Caco-2 (cell line): ENCODE data around the gene RPS6KA3. TPM values are rescaled to one million over a fixed set of nuclear protein-coding genes. Genes with fewer than 3 reads are reported as not detected.
"Not testable (repeated sequence)": the region's sequence is repeated elsewhere in the genome, so short reads cannot be mapped to it uniquely, and the experiment has no call there.

Experiments
- BruUV-seq: library from RNA; stranded (reverse); fragments of 400-500 nt; replicated peaks from 2 replicates; lab custom pipeline; 2021; lab: Mats Ljungman, UMichigan
- CTCF ChIA-PET: fragments of 300-600 bp; sonication (Branson Sonifier 250); formaldehyde crosslinking; loops from one replicate; lab custom pipeline; 2022; ENCODE audit warnings: antibody characterized with exemption; lab: Charles Lee
- POLR2A ChIA-PET: fragments of 300-600 bp; sonication (Branson Sonifier 250); formaldehyde crosslinking; loops from one replicate; lab custom pipeline; 2022; ENCODE audit warnings: antibody characterized with exemption; lab: Charles Lee
- DNase-seq, 2 experiments: peaks; one replicate each; pipeline versions ENCODE4 v3.0.0 to v3.0.0-alpha.2; 2020 to 2022
- H3K27me3 ChIP-seq: replicated peaks from 2 replicates; pipeline ENCODE4 v1.6.0; 2011; ENCODE audit warnings: low read length; ENCODE audit not compliant: control insufficient read depth, insufficient read depth
- H3K36me3 ChIP-seq: 2 replicates; pipeline ENCODE4 v1.5.1; 2011; ENCODE audit warnings: low read length; ENCODE audit not compliant: control insufficient read depth, insufficient read depth
- H3K4me1 ChIP-seq: fragments of 250-450 bp; sonication (Bioruptor Pico); 2 replicates; pipeline ENCODE4 v1.5.1; 2020; ENCODE audit warnings: mild to moderate bottlenecking
- H3K4me3 ChIP-seq: 2 replicates; pipeline ENCODE4 v1.5.1; 2011; ENCODE audit warnings: low read depth, mild to moderate bottlenecking, control low read depth, low read length
- H3K9me3 ChIP-seq: fragments of 250-450 bp; sonication (Bioruptor Pico); 2 replicates; pipeline ENCODE4 v1.5.1; 2020; ENCODE audit warnings: mild to moderate bottlenecking, moderate library complexity
- H3K27ac Mint-ChIP-seq: one replicate; pipeline ENCODE4 v1.8.0; 2022; ENCODE audit warnings: mixed read lengths; ENCODE audit not compliant: unreplicated experiment
- H3K27me3 Mint-ChIP-seq: one replicate; pipeline ENCODE4 v1.8.0; 2022; ENCODE audit warnings: mixed read lengths; ENCODE audit not compliant: insufficient read depth, unreplicated experiment
- H3K36me3 Mint-ChIP-seq: one replicate; pipeline ENCODE4 v1.8.0; 2022; ENCODE audit warnings: mild to moderate bottlenecking, mixed read lengths; ENCODE audit not compliant: insufficient read depth, unreplicated experiment
- H3K4me1 Mint-ChIP-seq: one replicate; pipeline ENCODE4 v1.8.0; 2022; ENCODE audit warnings: low read depth, mixed read lengths; ENCODE audit not compliant: unreplicated experiment
- H3K4me3 Mint-ChIP-seq: one replicate; pipeline ENCODE4 v1.8.0; 2022; ENCODE audit warnings: mild to moderate bottlenecking, moderate library complexity, mixed read lengths; ENCODE audit not compliant: unreplicated experiment
- H3K9me3 Mint-ChIP-seq: one replicate; pipeline ENCODE4 v1.8.0; 2022; ENCODE audit warnings: mixed read lengths; ENCODE audit not compliant: unreplicated experiment
- intact Hi-C: fragments of 100-400 bp; cut with micrococcal nuclease; formaldehyde crosslinking; loops from one replicate; pipeline ENCODE4 v1.10.0; 2022; ENCODE audit not compliant: unreplicated experiment
- total RNA-seq: library from RNA; stranded (reverse); gene quantifications from 2 replicates; pipeline ENCODE4 v1.2.3, GENCODE V29; 2022
- TF ChIP-seq, protein P1 (sequence below), 2 experiments: fragments of 200-600 bp in 1 of 2; IDR thresholded peaks; 1 replicate in 1 of 2; 2 replicates in 1 of 2; pipeline versions ENCODE4 v1.5.1 to v1.8.0; 2011 to 2022; ENCODE audit warnings: antibody characterized with exemption in 1 of 2, control low read depth in 1 of 2, inconsistent platforms in 1 of 2, low read depth in 1 of 2, low read length in 1 of 2, mild to moderate bottlenecking in 1 of 2, moderate library complexity in 1 of 2; ENCODE audit not compliant: insufficient read depth in 1 of 2, severe bottlenecking in 1 of 2, unreplicated experiment in 1 of 2

RPS6KA3 gene
- total RNA-seq, 1 experiment from 2014 or later = 104 TPM

DNA sequence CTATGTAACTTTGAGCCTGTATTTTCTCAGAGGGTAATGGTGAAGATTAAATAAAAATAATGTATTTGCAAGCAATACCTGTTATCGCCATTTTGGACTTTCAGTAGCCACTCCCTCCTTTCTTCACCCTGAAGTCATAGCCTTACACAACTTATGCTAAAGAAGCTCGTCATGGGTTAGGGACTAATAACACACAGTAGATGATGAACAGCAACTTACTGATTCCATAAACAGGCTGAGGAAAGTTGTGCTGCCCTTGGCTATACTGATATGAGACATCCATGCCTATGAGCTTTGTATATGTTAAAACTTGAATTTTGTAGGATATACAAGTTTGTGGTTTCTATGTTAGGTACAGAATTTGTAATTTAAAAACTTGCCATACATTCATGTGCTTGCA is 93.4 kb downstream of the RPS6KA3 start:
- Mint-ChIP-seq H3K27ac (no peak overlapping the region), H3K9me3 (no peaks in the 10 kb centered on the region), H3K36me3 (peaks cover 46% of the 10 kb centered on the region), H3K4me3 (no peak overlapping the region), H3K27me3 (no peaks in the 10 kb centered on the region), H3K4me1 (no peaks in the 10 kb centered on the region)
- no peak for DNase-seq
- intact Hi-C loops = no loop called here
- Histone ChIP-seq H3K4me3 (no peak overlapping the region), H3K9me3 (no peaks in the 10 kb centered on the region), H3K36me3 (peaks cover 1% of the 10 kb centered on the region; the same call in 1 of the 2 replicates), H3K27me3 (no peaks in the 10 kb centered on the region), H3K4me1 (no peaks in the 10 kb centered on the region)
- BruUV-seq = no TSS peak
- ChIA-PET CTCF (no interaction called here), POLR2A (no interaction called here)
- TF ChIP-seq, protein P1, sequence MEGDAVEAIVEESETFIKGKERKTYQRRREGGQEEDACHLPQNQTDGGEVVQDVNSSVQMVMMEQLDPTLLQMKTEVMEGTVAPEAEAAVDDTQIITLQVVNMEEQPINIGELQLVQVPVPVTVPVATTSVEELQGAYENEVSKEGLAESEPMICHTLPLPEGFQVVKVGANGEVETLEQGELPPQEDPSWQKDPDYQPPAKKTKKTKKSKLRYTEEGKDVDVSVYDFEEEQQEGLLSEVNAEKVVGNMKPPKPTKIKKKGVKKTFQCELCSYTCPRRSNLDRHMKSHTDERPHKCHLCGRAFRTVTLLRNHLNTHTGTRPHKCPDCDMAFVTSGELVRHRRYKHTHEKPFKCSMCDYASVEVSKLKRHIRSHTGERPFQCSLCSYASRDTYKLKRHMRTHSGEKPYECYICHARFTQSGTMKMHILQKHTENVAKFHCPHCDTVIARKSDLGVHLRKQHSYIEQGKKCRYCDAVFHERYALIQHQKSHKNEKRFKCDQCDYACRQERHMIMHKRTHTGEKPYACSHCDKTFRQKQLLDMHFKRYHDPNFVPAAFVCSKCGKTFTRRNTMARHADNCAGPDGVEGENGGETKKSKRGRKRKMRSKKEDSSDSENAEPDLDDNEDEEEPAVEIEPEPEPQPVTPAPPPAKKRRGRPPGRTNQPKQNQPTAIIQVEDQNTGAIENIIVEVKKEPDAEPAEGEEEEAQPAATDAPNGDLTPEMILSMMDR (IDR thresholded peaks at IDR 0.05; ENCODE audit: insufficient read depth in 1 of 2, low read depth in 1 of 2, low read length in 1 of 2, severe bottlenecking in 1 of 2, unreplicated experiment in 1 of 2) = no peak

DNA sequence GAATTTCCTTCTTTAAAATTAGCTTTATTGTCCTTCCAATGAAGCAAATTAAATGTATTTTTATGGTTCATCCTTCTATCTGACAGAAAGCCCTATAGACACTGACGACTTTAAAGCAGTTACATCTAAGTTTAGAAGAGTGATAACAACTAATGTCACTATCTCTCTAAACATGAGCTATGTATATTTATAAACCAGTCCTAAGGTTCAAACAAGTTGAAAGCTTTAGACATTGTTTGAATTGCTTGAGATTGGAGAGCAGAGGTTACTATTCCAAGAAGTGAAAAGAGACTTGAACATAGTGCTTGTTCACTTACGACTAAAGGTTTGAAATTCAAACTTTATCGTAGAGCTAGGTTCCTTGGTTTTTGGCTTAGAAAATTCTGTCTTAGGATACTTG is 94.8 kb downstream of the RPS6KA3 start:
- no peaks in the 10 kb centered on the region for H3K9me3 Mint-ChIP-seq
- DNase-seq = no peak
- BruUV-seq = no TSS peak
- CTCF ChIA-PET = no interaction called here
- Histone ChIP-seq H3K27me3 (no peaks in the 10 kb centered on the region), H3K9me3 (no peaks in the 10 kb centered on the region), H3K4me3 (no peak overlapping the region), H3K4me1 (no peaks in the 10 kb centered on the region), H3K36me3 (peaks cover 1% of the 10 kb centered on the region; the same call in 1 of the 2 replicates)
- peaks cover 48% of the 10 kb centered on the region for H3K36me3 Mint-ChIP-seq
- TF ChIP-seq, protein P1 (IDR thresholded peaks at IDR 0.05; ENCODE audit: insufficient read depth in 1 of 2, low read depth in 1 of 2, low read length in 1 of 2, severe bottlenecking in 1 of 2, unreplicated experiment in 1 of 2) = no peak
- H3K27me3 Mint-ChIP-seq = no peaks in the 10 kb centered on the region
- intact Hi-C loops = no loop called here
- no peak overlapping the region for H3K27ac Mint-ChIP-seq
- POLR2A ChIA-PET = no interaction called here
- H3K4me3 Mint-ChIP-seq = no peak overlapping the region
- no peaks in the 10 kb centered on the region for H3K4me1 Mint-ChIP-seq

DNA sequence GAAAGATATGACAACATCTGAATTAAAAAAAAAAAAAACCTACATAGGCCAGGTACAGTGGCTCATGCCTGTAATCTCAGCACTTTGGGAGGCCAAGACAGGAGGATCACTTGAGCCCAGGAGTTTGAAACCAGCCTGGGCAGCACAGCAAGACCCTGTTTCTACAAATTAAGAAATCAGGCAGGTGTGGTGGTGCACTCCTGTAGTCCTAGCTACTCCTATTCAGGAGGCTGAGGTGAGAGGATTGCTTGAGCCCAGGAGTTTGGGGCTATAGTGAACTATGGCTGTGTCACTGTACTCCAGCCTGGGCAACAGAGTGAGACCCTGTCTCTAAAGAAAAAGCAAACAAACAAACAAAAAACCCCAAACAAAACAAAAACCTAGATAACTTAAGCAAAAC is 104.2 kb downstream of the RPS6KA3 start:
- CTCF ChIA-PET, BruUV-seq, H3K27ac Mint-ChIP-seq, intact Hi-C loops, H3K4me3 ChIP-seq, H3K27me3 Mint-ChIP-seq, H3K9me3 Mint-ChIP-seq, H3K9me3 ChIP-seq, H3K36me3 ChIP-seq, POLR2A ChIA-PET, H3K4me3 Mint-ChIP-seq, H3K27me3 ChIP-seq, DNase-seq, H3K4me1 ChIP-seq: not testable (repeated sequence)
- Mint-ChIP-seq H3K4me1 (peaks cover 24% of the 10 kb centered on the region), H3K36me3 (peaks cover 60% of the 10 kb centered on the region)
